ENCODE results near the gene EFCC1. TPM values are rescaled to one million over a fixed set of nuclear protein-coding genes. Genes with fewer than 3 reads are reported as not detected.

Gene EFCC1
- total and polyA plus RNA-seq, 2 of the 8 experiments (the other 6 are each of a cell fraction or from before 2014, with no cell fraction given) = 0.14 to 0.37 TPM

DNA sequence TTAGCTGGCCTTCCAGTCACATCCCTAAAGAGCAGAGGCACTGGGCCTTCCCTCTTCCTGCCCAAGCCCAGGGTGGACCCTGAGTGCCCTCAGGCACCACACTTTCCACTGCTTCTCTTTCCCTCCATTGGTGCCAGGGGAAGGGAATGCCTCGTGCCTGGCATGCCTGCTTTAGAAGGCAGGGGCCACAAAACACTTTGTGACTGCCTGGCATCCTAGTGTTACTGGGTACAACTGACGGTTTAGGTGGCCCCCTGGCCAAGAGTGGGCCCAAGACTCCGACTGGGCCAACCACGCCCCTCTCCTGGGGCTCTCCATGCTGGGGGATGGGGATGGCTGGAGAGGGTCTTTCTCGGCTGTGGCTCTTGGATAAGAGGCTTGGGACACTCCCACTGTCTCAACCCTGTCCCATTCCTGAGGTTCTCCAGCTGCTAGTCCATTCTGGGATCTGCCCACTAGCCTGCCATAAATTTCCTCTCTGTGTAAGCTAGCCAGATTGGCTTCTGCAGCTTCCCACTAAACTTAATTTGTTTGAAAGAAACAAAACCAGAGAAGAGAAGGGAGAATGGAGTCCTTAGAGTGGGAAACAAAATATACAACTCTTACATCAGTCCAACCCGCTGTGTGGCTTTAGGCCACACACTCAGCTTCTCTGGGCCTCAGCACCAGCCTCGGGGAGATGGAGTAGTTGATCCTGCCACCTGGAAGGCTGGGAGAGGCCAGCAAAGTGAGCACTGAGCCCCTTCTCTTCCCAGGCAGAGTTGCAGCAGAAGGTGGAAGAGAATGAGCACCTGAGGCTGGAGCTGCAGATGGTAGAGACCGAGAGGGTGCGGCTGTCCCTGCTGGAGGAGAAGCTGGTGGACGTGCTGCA, 35.4 kb downstream of the EFCC1 start:
- Histone ChIP-seq H3K4ac (replicated peaks; ENCODE audit: insufficient read length, low read depth, low read length) (no peak overlapping the region), H3K23me2 (ENCODE audit: low read depth, low read length) (no peaks in the 10 kb centered on the region), H3K79me1 (ENCODE audit: low read depth, low read length) (no peaks in the 10 kb centered on the region), H2BK120ac (replicated peaks; ENCODE audit: low read depth, low read length) (no peak overlapping the region), H3K56ac (replicated peaks; ENCODE audit: insufficient read length, low read depth, low read length) (no peak overlapping the region), H3K4me1 (replicated peaks in 1 of 4; ENCODE audit: control insufficient read depth in 3 of 4, insufficient read depth in 4 of 4, low read length in 3 of 4) (peaks cover 2 to 15% (median 5%) of the 10 kb centered on the region in 4 experiments; a peak in 6 of 7 replicates), H3K27me3 (replicated peaks in 1 of 4; ENCODE audit: control insufficient read depth in 3 of 4, extremely low read depth in 1 of 4, insufficient read depth in 3 of 4, low read length in 3 of 4) (no peaks in the 10 kb centered on the region; a peak in 1 of 7 replicates), H3K14ac (ENCODE audit: insufficient read length) (no peak overlapping the region), H3K79me2 (ENCODE audit: control insufficient read depth in 1 of 2, insufficient read depth in 2 of 2, low read length in 2 of 2) (no peaks in the 10 kb centered on the region), H2BK20ac (ENCODE audit: low read length) (no peak overlapping the region; the same call in 1 of the 2 replicates), H4K91ac (replicated peaks; ENCODE audit: insufficient read length, low read length) (no peak overlapping the region), H2BK12ac (ENCODE audit: low read depth, low read length) (no peak overlapping the region), H2BK5ac (ENCODE audit: low read depth, low read length) (no peak overlapping the region), H2AFZ (ENCODE audit: low read length) (no peak overlapping the region), H3K4me3 (ENCODE audit: extremely low read depth in 1 of 4, insufficient read depth in 2 of 4, low read depth in 3 of 4, low read length in 4 of 4) (no peak overlapping the region), H3K18ac (ENCODE audit: extremely low read depth, low read length) (no peak overlapping the region), H3K36me3 (ENCODE audit: control insufficient read depth in 2 of 4, insufficient read depth in 4 of 4, low read length in 3 of 4) (no peaks in the 10 kb centered on the region), H2AK5ac (ENCODE audit: low read depth, low read length) (no peak overlapping the region), H4K20me1 (replicated peaks in 1 of 2; ENCODE audit: control insufficient read depth in 1 of 2, insufficient read depth in 2 of 2, low read length in 2 of 2) (no peaks in the 10 kb centered on the region), H3K27ac (ENCODE audit: low read depth, low read length) (no peak overlapping the region; the same call in 1 of the 2 replicates), H3K23ac (ENCODE audit: insufficient read length) (no peak overlapping the region), H3K4me2 (ENCODE audit: insufficient read depth in 1 of 2, low read depth in 2 of 2, low read length in 2 of 2) (no peak overlapping the region), H2BK15ac (ENCODE audit: low read length) (no peak overlapping the region), H4K5ac (ENCODE audit: insufficient read length, low read depth, low read length) (no peak overlapping the region), H3K9me3 (ENCODE audit: insufficient read depth in 2 of 2, low read depth in 1 of 2, low read length in 1 of 2) (no peaks in the 10 kb centered on the region), H4K8ac (ENCODE audit: extremely low read depth, insufficient read depth, low read length) (no peak overlapping the region), H3K9ac (replicated peaks in 1 of 4; ENCODE audit: extremely low read depth in 1 of 4, low read depth in 3 of 4, low read length in 3 of 4) (no peak overlapping the region)
- ChIA-PET CTCF (ENCODE audit: partially characterized antibody) (interaction anchor here (0.6 to 8.4 kb wide), 6 partner anchors 10 to 1426 kb away, joined by 3 to 84 read pairs (median 4); no protein-coding TSS in a partner anchor), POLR2A (ENCODE audit: partially characterized antibody) (interaction anchor here (1.3 kb wide), 1 partner anchor 11 kb away, joined by 3 read pairs; no protein-coding TSS in a partner anchor)
- DNase-seq (ENCODE audit: low read depth in 1 of 2, low spot score in 2 of 2) = no peak
- WGBS, 2 experiments (ENCODE audit: extremely low coverage in 1 of 2, insufficient coverage in 1 of 2, insufficient read length in 1 of 2, insufficient replicate concordance in 2 of 2, low coverage in 1 of 2, low lambda C conversion rate in 2 of 2, missing lambda C conversion rate in 1 of 2) = 86% methylated on average over 9 of the region's 10 CpGs; no CpG with 5 or more reads in 1 of the 2 experiments
- FAIRE-seq = no peak
- TF ChIP-seq, protein P1, sequence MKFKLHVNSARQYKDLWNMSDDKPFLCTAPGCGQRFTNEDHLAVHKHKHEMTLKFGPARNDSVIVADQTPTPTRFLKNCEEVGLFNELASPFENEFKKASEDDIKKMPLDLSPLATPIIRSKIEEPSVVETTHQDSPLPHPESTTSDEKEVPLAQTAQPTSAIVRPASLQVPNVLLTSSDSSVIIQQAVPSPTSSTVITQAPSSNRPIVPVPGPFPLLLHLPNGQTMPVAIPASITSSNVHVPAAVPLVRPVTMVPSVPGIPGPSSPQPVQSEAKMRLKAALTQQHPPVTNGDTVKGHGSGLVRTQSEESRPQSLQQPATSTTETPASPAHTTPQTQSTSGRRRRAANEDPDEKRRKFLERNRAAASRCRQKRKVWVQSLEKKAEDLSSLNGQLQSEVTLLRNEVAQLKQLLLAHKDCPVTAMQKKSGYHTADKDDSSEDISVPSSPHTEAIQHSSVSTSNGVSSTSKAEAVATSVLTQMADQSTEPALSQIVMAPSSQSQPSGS (IDR thresholded peaks at IDR 0.05; ENCODE audit: low read length) = no peak
- TF ChIP-seq TCF12 (IDR thresholded peaks at IDR 0.05; ENCODE audit: low read depth, low read length) (no peak), KDM5A (IDR thresholded peaks at IDR 0.05; ENCODE audit: low read length) (no peak), EZH2 (IDR thresholded peaks at IDR 0.05; ENCODE audit: low read depth, low read length, severe bottlenecking) (no peak), CHD2 (IDR thresholded peaks at IDR 0.05; ENCODE audit: low read length) (no peak), MAFK (IDR thresholded peaks at IDR 0.05; ENCODE audit: low read depth, low read length) (no peak), SP2 (IDR thresholded peaks at IDR 0.05; ENCODE audit: low read length) (no peak), PHF8 (conservative IDR thresholded peaks at IDR 0.05; ENCODE audit: low read depth, low read length) (no peak), SIRT6 (IDR thresholded peaks at IDR 0.05; ENCODE audit: low read length) (no peak), ASH2L (IDR thresholded peaks at IDR 0.05; ENCODE audit: low read length) (no peak), ZNF274 (IDR thresholded peaks at IDR 0.05; ENCODE audit: borderline replicate concordance, extremely low read depth, low read length) (no peak)
